Peyer's patch (tissue), 4 donors: ENCODE data around the gene SLC43A3.

Experiments used
- POLR2A ChIP-seq, 2 donors: fragments of 450-650 bp; IDR thresholded peaks; one replicate each; pipeline ENCODE4 v1.5.1; 2017; ENCODE audit warnings: antibody characterized with exemption in 2 of 2, mild to moderate bottlenecking in 2 of 2, moderate library complexity in 2 of 2
- TF ChIP-seq, protein P1 (sequence below), 6 experiments: fragments of 450-650 bp in 4 of 6; fragments of 200-600 bp in 2 of 6; sonication (generic) in 1 of 6; IDR thresholded peaks; one replicate each; pipeline ENCODE4 v1.5.1; 2017 to 2019; ENCODE audit warnings: antibody characterized with exemption in 6 of 6, mild to moderate bottlenecking in 3 of 6, moderate library complexity in 1 of 6

GRCh38 chr11:57476047-57476756 lies 49.3 kb upstream of the SLC43A3 start:
- TF ChIP-seq, protein P1, sequence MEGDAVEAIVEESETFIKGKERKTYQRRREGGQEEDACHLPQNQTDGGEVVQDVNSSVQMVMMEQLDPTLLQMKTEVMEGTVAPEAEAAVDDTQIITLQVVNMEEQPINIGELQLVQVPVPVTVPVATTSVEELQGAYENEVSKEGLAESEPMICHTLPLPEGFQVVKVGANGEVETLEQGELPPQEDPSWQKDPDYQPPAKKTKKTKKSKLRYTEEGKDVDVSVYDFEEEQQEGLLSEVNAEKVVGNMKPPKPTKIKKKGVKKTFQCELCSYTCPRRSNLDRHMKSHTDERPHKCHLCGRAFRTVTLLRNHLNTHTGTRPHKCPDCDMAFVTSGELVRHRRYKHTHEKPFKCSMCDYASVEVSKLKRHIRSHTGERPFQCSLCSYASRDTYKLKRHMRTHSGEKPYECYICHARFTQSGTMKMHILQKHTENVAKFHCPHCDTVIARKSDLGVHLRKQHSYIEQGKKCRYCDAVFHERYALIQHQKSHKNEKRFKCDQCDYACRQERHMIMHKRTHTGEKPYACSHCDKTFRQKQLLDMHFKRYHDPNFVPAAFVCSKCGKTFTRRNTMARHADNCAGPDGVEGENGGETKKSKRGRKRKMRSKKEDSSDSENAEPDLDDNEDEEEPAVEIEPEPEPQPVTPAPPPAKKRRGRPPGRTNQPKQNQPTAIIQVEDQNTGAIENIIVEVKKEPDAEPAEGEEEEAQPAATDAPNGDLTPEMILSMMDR (IDR thresholded peaks at IDR 0.05) = no peak
- TF ChIP-seq POLR2A (IDR thresholded peaks at IDR 0.05) = no peak
